Measurements from ENCODE around the gene FAM47E.

FAM47E gene, protein sequence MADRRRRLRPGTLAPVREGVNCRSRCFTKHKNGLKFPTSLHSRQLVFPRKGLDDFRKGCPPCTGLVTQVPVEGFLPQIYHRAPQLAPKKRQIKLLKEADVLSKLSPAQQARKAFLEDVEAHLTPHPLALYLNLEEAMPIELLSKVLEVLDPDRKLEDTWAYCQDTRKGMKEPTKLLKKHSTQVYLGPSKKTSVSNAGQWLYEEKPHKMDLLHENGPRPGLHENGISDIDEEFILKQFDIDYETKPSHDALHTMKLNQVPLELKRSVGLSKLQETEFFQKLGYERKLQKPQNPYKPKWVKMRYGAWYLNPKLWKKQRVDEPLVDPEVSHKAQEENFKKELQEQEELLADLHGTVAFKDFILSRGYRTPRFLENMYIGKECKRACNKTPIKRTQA
- 0 to 0.39 (median 0.04) reads per million in 3 experiments for total RNA-seq

DNA sequence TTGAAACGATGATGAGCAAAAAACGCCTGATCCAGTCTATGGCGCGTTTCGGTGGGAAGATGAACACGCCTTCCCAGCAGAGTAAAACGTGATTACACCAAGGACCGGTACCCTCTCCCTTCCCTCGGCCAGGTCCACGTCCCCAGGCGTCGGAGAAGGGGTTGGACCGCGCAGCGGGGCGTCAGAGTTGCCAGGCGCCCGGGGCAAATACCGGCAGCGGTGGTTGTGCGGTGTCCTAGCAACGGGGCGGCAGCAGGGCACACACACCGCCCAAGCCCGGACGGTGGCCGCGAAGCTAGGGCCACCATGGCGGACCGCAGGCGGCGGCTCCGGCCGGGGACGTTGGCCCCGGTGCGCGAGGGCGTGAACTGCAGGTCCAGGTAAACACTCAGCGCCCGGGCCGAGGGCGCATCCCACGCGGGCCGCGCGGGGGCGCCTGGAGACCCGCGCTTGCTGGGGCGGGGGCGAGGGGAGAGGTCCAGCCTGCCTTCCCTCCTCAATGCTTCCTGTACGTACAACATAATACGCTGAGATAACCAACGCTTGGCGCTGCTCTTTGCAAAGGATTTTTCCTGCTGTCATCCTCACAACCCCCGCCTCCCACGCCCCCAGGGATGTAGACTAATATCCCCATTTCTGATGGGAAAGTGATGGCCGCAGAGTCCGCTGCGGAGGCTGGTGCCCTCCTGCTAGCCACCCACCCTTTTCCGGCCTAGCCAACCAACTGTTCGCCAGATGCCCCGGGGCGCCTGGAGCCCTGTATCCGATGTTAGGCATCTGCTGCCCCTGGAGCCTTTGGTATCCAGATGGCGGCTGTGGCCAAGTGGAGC lies at the start of gene FAM47E:
TSS of gene FAM47E (plus strand) at position 281 of the 830 bp plus-strand sequence. CDS start at position 307, 26 bp downstream.
- peak; percentile 21 for DNase-seq

DNA sequence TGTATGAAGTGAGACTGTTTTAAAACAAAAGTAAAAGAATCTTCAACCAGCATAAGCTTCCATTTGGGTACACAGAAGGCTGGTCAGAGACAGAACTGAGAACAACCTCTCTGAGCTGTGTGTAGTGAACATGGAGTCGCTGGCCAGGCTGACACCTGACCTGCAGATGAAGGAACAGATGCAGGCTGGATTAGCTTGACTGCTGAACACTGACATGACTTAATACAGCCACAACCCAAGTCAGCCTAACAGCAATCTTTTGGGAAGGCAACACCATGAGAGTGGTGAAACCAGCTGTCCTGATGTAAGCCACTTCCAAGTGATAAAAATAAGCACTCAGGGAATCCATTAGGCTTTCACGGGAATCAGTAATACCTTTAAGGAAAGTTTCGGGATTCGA lies 48.0 kb upstream of the FAM47E start:
- no peak for DNase-seq

DNA sequence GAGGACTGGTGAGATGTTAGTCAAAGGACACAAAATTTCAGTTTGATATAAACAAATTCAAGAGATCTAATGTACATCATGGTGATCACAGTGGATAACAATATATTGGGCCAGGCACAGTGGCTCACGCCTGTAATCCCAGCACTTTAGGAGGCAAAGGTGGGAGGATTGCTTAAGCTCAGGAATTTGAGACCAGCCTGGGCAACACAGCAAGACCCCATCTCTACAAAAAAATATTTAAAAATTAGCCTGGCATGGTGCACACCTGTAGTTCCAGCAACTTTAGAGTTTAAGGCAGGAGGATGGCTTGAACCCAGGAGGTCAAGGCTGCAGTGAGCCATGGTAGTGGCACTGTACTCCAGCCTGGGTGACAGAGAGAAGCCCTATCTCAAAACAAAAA lies 46.6 kb upstream of the FAM47E start:
- DNase-seq: no peak

DNA sequence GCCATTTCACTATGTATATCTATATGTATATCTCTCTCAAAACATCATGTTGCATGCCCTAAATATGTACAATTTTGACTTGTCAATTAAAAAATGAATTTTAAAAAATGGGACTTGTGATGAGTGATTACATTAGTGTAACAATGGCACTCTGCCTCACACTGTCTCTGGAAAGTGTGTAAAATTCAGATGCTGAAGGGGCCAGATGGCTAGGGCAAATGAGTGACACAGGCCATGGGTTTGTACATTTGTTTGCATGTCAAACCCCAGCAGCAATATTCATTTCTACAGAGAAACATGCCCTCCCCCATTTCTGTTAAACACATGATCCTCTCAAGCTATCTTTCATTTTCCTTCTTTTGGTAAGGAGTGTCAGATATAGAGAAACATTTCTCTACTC lies 46.0 kb upstream of the FAM47E start:
- DNase-seq: no peak

GRCh38 chr4:76206222-76206942 lies 45.1 kb upstream of the FAM47E start:
- DNase-seq: no peak

GRCh38 chr4:76207549-76207948 lies 44.0 kb upstream of the FAM47E start:
- no peak for DNase-seq

DNA sequence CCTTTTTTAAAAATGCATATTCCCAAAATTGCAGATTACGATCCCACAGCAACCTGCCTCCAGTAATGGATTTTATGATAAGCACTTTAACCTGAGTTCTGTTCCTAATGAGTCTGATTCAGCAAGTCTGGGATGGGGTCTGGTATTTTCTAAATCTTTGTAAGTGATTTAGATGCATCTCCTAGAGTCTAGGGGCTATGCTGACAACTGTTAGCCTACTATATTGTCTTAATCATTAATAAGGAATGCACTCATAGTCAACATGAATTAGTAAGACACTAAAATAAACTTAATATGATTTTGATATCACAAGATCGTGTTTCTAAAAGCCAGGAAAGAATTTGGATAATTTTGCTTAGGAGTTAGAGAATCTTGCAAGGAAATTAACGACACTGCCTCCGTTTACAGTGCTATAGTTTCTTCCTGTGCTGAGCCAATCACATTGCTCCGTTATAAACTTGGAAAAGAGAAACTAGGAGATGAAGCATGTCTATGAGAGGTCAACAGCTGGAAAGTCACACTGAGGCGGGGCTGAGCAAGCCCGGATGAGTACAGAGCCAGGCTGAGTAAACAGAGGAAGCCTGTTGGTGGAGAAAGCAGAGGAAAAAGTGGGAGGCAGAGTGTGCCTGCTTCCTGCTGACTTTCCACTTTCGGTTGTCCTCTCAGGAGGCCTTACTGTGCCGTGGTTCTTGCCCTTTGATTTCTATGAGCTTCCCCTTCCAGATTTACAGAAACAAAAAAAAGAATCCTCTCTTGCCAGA lies 43.3 kb upstream of the FAM47E start:
- DNase-seq: no peak

DNA sequence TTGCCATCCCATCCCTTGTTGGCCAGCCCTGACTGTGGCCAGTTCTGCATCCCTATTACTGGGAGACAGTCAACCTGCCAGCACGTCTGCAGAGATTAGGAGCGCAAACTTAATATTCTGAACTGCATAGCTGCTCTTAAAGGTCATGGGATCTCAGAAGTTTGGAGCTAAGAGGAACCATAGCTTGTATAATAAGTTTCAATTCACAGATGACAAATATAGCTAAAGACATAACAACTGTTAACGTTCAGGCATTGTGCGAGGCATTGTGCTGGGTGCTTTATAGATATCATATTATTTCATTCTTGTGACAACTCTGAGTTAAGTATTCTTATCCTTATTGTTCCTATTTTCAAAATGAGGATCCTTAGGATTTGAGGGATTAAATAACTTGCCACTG lies 41.6 kb upstream of the FAM47E start:
- DNase-seq: no peak

- no peak for DNase-seq
Measured at GRCh38 chr4:76210452-76210851, 41.1 kb upstream of the FAM47E start.

DNA sequence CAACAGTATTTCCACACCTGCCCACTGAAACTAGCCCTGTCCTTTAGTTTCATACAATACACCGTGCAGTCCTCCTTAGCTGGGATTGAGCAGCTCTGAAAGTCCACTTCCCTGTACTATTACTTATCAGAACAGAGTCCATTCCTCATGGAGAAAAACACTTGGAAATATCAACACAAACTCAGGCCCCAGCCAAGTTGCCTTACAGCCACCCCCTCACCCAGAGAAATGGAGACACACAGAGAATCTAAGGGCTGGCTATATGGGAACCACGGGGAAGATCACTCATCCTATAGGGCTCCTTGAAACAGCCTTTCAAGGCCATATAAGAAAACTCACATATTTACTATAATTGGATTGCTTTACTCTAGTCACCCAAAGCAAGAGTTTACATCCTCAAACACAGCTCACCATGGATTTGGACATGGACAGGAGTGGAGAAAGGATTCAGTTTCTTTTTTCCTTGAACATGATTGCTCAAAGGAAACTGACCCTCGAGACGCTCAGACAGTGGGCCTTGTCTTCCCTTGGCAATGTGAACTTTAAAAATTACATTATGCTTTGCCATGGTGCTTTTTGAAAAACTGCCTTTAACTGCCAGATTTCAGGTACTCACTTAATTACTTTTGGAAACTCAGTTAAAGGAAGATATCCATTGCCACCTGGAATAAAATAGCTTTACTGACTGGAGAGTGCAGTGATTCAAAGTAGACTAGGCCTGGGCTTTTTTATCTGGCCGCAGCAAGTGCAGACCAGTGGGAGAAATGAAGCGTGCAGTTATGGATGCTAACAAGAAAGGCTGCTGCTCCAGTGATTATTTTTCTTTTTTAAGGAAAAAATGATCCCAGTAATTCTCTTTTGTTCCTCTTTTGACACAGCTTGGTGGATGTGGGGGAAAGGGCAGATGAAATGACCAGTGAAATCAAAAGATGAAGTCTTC lies 39.5 kb upstream of the FAM47E start:
- DNase-seq: no peak

DNA sequence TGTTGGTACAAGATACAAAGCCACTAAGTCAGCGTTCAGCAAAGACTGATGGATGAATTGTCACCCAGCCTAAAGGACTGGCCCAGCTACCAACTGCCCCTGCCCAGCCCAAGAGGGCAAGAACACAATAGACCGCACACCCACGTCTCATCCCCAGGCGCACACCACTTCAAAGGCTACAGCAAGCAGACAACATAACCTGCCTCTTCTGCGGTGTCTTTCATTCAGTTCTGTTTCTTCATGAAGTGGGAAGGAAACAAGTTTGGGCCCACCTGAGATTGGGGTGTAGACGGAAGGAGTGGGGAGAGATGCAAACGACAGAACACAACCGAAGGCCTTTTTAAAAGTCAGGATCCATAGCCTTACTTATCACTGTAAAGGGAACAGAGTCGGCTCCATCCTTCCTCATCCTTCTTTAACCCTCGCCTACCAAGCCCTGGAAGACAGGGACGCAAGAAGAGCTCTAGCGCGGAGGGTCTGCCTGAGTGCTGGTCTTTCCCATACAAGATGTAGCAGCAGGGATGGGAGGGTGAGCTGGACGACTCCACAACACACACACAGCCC lies 38.6 kb upstream of the FAM47E start:
- peak; percentile 71 for DNase-seq

DNA sequence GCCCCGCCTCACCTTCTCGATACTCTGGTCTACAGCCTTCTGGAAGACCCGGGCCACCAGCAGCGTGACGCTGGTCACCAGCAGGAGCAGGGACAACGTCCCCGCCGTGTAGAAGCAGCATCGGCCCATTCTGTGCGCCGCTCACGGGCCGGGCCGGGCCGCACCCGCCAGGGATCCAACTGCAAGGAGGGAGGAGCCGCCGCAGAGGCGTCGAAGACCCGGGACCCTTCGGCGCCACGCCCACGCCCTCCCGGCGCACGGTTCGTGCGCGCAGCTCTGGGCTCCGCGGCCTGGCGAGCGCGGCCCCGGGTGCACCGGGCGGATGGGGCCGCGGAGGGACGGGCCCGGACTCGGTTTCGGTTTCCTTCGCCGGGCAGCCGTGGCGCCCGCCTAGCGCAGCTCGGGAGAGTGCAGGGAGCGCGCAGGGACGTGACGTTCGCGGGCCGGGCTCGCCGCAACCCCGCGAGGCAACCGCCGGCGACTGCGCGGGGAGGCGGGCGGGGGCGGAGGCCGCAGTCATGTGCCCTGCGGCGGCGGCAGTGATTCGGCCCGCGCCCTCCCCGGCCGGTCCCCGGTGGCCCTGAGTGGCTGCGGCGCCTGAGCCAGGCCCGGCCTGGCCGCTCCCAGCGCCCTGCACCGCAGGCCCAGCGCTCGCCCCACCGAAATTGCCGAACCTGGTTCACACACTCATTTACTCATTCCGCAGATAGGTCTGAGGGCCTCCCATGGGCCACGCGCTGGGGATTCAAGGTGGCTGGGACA lies 37.9 kb upstream of the FAM47E start, which contains the start of gene SCARB2:
TSS of gene SCARB2 (minus strand) at position 410 of the 762 bp plus-strand sequence. CDS start at position 129, 281 bp downstream.
- peak; percentile 78 for DNase-seq

DNA sequence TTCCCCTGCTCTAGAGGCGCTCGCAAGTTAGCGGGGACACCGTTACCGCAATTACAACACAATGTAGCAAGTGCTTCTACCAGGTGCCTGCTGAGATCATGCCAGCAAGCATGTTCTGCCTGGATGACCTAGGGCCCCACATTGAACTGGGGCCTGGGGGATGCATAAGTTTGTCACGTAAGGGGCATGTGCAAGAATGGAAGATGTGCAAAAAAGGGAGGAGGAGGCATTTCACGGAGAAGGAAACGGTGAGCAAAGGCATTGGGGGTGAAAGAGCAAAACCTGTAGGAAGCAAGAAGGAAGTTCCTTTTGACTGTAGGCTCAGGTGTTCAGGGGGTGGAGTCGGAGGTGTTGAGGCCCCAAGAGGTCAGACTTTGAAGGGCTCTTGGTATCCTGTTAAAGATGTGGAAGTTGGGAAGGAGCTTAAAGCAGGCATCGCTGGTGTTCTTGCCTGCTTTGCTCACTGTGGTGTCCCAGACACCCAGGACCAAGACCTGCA lies 37.3 kb upstream of the FAM47E start:
- no peak for DNase-seq

- DNase-seq: no peak
Measured at GRCh38 chr4:76215077-76215476, 36.4 kb upstream of the FAM47E start.

- no peak for DNase-seq
Measured at GRCh38 chr4:76216524-76216923, 35.0 kb upstream of the FAM47E start.

- DNase-seq: no peak
Measured at GRCh38 chr4:76216975-76217814, 34.3 kb upstream of the FAM47E start.

- DNase-seq: no peak
Measured at GRCh38 chr4:76219299-76220055, 32.0 kb upstream of the FAM47E start.

GRCh38 chr4:76224171-76224570 lies 27.4 kb upstream of the FAM47E start:
- DNase-seq: no peak

Data from central memory CD4-positive, alpha-beta T cell (primary cell).